Lower leg skin (tissue), 4 donors: ENCODE results near the gene CDK5R1. TPM values are rescaled to one million over a fixed set of nuclear protein-coding genes. Genes with fewer than 3 reads are reported as not detected.

Experiments used
- DNase-seq, 2 donors: peaks; one replicate each; pipeline ENCODE4 v3.0.0-alpha.2; 2019; ENCODE audit warnings: low spot score in 2 of 2
- H3K4me3 ChIP-seq: fragments of 200-600 bp; sonication (generic); 2 replicates; pipeline ENCODE4 v1.5.1; 2017; ENCODE audit warnings: mild to moderate bottlenecking, low read depth; ENCODE audit not compliant: poor library complexity, severe bottlenecking
- CTCF ChIP-seq, 3 donors: fragments of 450-650 bp; IDR thresholded peaks; one replicate each; pipeline ENCODE4 v1.5.1; 2016; ENCODE audit warnings: antibody characterized with exemption in 3 of 3, mild to moderate bottlenecking in 3 of 3, moderate library complexity in 2 of 3
- POLR2A ChIP-seq, 2 donors: fragments of 450-650 bp; IDR thresholded peaks; one replicate each; pipeline ENCODE4 v1.6.1; 2016 to 2017; ENCODE audit warnings: antibody characterized with exemption in 2 of 2, mild to moderate bottlenecking in 1 of 2, moderate library complexity in 1 of 2
- WGBS, 2 donors: methylation state at CpG; one replicate each; pipeline ENCODE4 v1.1.5; 2018; 5-methylcytosine and 5-hydroxymethylcytosine counted together
- intact Hi-C: fragments of 100-400 bp; cut with DNase I; formaldehyde crosslinking; loops from one replicate; pipeline ENCODE4 v1.15.0; 2023; ENCODE audit warnings: low total_unique reads
- total RNA-seq, 4 donors: library from RNA; depleted of rRNA; stranded (reverse); fragments of >200 nt; gene quantifications; one replicate each; pipeline ENCODE4 v1.1.0, GENCODE V29; 2016

Gene CDK5R1
- total RNA-seq, 4 donors from 2014 or later = 3.3 to 5.8 (median 5.0) TPM

GRCh38 chr17:32498391-32498790, 11.6 kb downstream of the CDK5R1 start:
- TF ChIP-seq POLR2A (IDR thresholded peaks at IDR 0.05) (no peak), CTCF (IDR thresholded peaks at IDR 0.05) (no peak)
- intact Hi-C loops = no loop called here
- WGBS, 2 donors = 69 to 75% methylated on average over 9 of the region's 9 CpGs
- H3K4me3 ChIP-seq = no peak overlapping the region
- DNase-seq = no peak

GRCh38 chr17:32502013-32502412, 15.2 kb downstream of the CDK5R1 start:
- TF ChIP-seq POLR2A (IDR thresholded peaks at IDR 0.05) = no peak
- intact Hi-C loops = no loop called here
- 97 to 100% methylated on average over 3 of the region's 3 CpGs for WGBS, 2 donors
- DNase-seq = no peak
- H3K4me3 ChIP-seq = no peak overlapping the region

- 84 to 85% methylated on average over 10 of the region's 10 CpGs for WGBS, 2 donors
- intact Hi-C loops = no loop called here
- no peak for TF ChIP-seq POLR2A (IDR thresholded peaks at IDR 0.05)
- TF ChIP-seq CTCF (IDR thresholded peaks at IDR 0.05) = no peak
- no peak for DNase-seq
- H3K4me3 ChIP-seq = no peak overlapping the region
Observed at GRCh38 chr17:32502710-32503109, 15.9 kb downstream of the CDK5R1 start.

GRCh38 chr17:32503251-32504165, 16.7 kb downstream of the CDK5R1 start:
- no peak overlapping the region for H3K4me3 ChIP-seq
- intact Hi-C loops = no loop called here
- 70 to 72% methylated on average over 7 of the region's 7 CpGs for WGBS, 2 donors
- TF ChIP-seq POLR2A (IDR thresholded peaks at IDR 0.05) = no peak
- no peak for TF ChIP-seq CTCF (IDR thresholded peaks at IDR 0.05)
- no peak for DNase-seq

- no peak for DNase-seq
- 82 to 86% methylated on average over 18 of the region's 18 CpGs for WGBS, 2 donors
- intact Hi-C loops = no loop called here
- TF ChIP-seq CTCF (IDR thresholded peaks at IDR 0.05) (no peak), POLR2A (IDR thresholded peaks at IDR 0.05) (no peak)
- H3K4me3 ChIP-seq = no peak overlapping the region
Observed at GRCh38 chr17:32504166-32504990, 17.6 kb downstream of the CDK5R1 start.

GRCh38 chr17:32508926-32509325, 22.1 kb downstream of the CDK5R1 start:
- no peak for DNase-seq
- TF ChIP-seq CTCF (IDR thresholded peaks at IDR 0.05) (no peak), POLR2A (IDR thresholded peaks at IDR 0.05) (no peak)
- intact Hi-C loops = no loop called here
- no peak overlapping the region for H3K4me3 ChIP-seq
- WGBS, 2 donors = 88 to 95% methylated on average over 5 of the region's 5 CpGs
